HG03139 (cell line): ENCODE data around the gene EMX2.

Source experiments
- ATAC-seq: cut with Tn5 transposase; IDR thresholded peaks from one replicate; pipeline ENCODE4 v1.9.1; 2021; ENCODE audit not compliant: unreplicated experiment

EMX2 gene

GRCh38 chr10:117531371-117532002, 11.1 kb upstream of the EMX2 start:
- ATAC-seq = no peak

GRCh38 chr10:117532003-117532385, 10.6 kb upstream of the EMX2 start:
- ATAC-seq = no peak

GRCh38 chr10:117532451-117533107, 10.0 kb upstream of the EMX2 start:
- no peak for ATAC-seq

GRCh38 chr10:117533507-117534281, 8.9 kb upstream of the EMX2 start:
- no peak for ATAC-seq

GRCh38 chr10:117534321-117535297, 7.9 kb upstream of the EMX2 start:
- ATAC-seq = no peak

- ATAC-seq = no peak
Observed at GRCh38 chr10:117535298-117536071, 7.1 kb upstream of the EMX2 start.

GRCh38 chr10:117536072-117536865, 6.3 kb upstream of the EMX2 start:
- no peak for ATAC-seq

GRCh38 chr10:117536866-117537435, 5.6 kb upstream of the EMX2 start:
- ATAC-seq = no peak

GRCh38 chr10:117537436-117537903, 5.1 kb upstream of the EMX2 start:
- no peak for ATAC-seq

GRCh38 chr10:117537904-117538524, 4.5 kb upstream of the EMX2 start:
- no peak for ATAC-seq

GRCh38 chr10:117539361-117539773, 3.2 kb upstream of the EMX2 start:
- ATAC-seq = no peak

- ATAC-seq = no peak
Observed at GRCh38 chr10:117539903-117540639, 2.5 kb upstream of the EMX2 start.

GRCh38 chr10:117540640-117541404, 1.7 kb upstream of the EMX2 start:
- no peak for ATAC-seq

- no peak for ATAC-seq
Observed at GRCh38 chr10:117541405-117541908, 1.1 kb upstream of the EMX2 start.

GRCh38 chr10:117541909-117542705, 439 bp upstream of the EMX2 start:
- no peak for ATAC-seq
